GM23338 (cell line): ENCODE results near the gene NDUFB6. TPM values are rescaled to one million over a fixed set of nuclear protein-coding genes. Genes with fewer than 3 reads are reported as not detected.

Experiments
- ATAC-seq: fragments of 200-7000 bp; cut with Tn5 transposase; 3 replicates; pipeline ENCODE4 v1.9.1; 2020
- DNase-seq: peaks from one replicate; pipeline ENCODE4 v3.0.0-alpha.2; 2015; ENCODE audit warnings: low spot score
- H2AFZ ChIP-seq: fragments of 200-600 bp; sonication (generic); 2 replicates; pipeline ENCODE4 v1.8.0; 2016; ENCODE audit warnings: antibody characterized with exemption, mild to moderate bottlenecking, moderate library complexity
- H3F3A ChIP-seq: fragments of 200-600 bp; sonication (generic); replicated peaks from 2 replicates; pipeline ENCODE4 v1.8.0; 2017; ENCODE audit warnings: antibody characterized with exemption, mixed run types, low read depth
- H3K27ac ChIP-seq: fragments of 200-600 bp; sonication (generic); 2 replicates; pipeline ENCODE4 v1.6.1; 2016; ENCODE audit warnings: low read depth
- H3K27me3 ChIP-seq: fragments of 200-600 bp; sonication (generic); 2 replicates; pipeline ENCODE4 v1.8.0; 2016; ENCODE audit warnings: mild to moderate bottlenecking, mixed run types, moderate library complexity; ENCODE audit not compliant: insufficient read depth
- H3K36me3 ChIP-seq: fragments of 200-600 bp; sonication (generic); 2 replicates; pipeline ENCODE4 v1.8.0; 2016; ENCODE audit warnings: mild to moderate bottlenecking; ENCODE audit not compliant: insufficient read depth
- H3K4me1 ChIP-seq: fragments of 200-600 bp; sonication (generic); 2 replicates; pipeline ENCODE4 v1.8.0; 2016; ENCODE audit warnings: mild to moderate bottlenecking, moderate library complexity; ENCODE audit not compliant: insufficient read depth
- H3K4me2 ChIP-seq: fragments of 200-600 bp; sonication (generic); 2 replicates; pipeline ENCODE4 v1.7.1; 2017; ENCODE audit warnings: mixed run types
- H3K4me3 ChIP-seq: fragments of 200-600 bp; sonication (generic); 2 replicates; pipeline ENCODE4 v1.6.1; 2016; ENCODE audit warnings: mixed run types
- H3K79me2 ChIP-seq: fragments of 200-600 bp; sonication (generic); replicated peaks from 2 replicates; pipeline ENCODE4 v1.8.0; 2017; ENCODE audit warnings: mild to moderate bottlenecking; ENCODE audit not compliant: insufficient read depth
- H3K9me2 ChIP-seq: fragments of 200-600 bp; sonication (generic); 2 replicates; pipeline ENCODE4 v1.8.0; 2017; ENCODE audit not compliant: insufficient read depth
- H4K20me1 ChIP-seq: fragments of 200-600 bp; sonication (generic); replicated peaks from 2 replicates; pipeline ENCODE4 v1.8.0; 2017; ENCODE audit warnings: mild to moderate bottlenecking; ENCODE audit not compliant: insufficient read depth
- H3K27ac Mint-ChIP-seq: 2 replicates; pipeline ENCODE4 v1.8.0; 2020; ENCODE audit warnings: inconsistent platforms, mild to moderate bottlenecking, moderate library complexity, mixed read lengths
- H3K27me3 Mint-ChIP-seq: 3 replicates; pipeline ENCODE4 v1.8.0; 2022; ENCODE audit warnings: low read depth, mild to moderate bottlenecking, moderate library complexity, mixed read lengths, inconsistent platforms; ENCODE audit not compliant: insufficient read depth, poor library complexity
- H3K36me3 Mint-ChIP-seq: 3 replicates; pipeline ENCODE4 v1.8.0; 2021; ENCODE audit warnings: low read depth, mild to moderate bottlenecking, inconsistent platforms, moderate library complexity, mixed read lengths
- H3K4me1 Mint-ChIP-seq: 3 replicates; pipeline ENCODE4 v1.8.0; 2020; ENCODE audit warnings: mild to moderate bottlenecking, inconsistent platforms, mixed read lengths
- H3K4me3 Mint-ChIP-seq: 3 replicates; pipeline ENCODE4 v1.8.0; 2021; ENCODE audit warnings: moderate library complexity, mild to moderate bottlenecking, inconsistent platforms, mixed read lengths
- H3K9me3 Mint-ChIP-seq: 3 replicates; pipeline ENCODE4 v1.8.0; 2020; ENCODE audit warnings: moderate library complexity, mild to moderate bottlenecking, inconsistent platforms, mixed read lengths
- EZH2 ChIP-seq: fragments of 200-600 bp; sonication (generic); IDR thresholded peaks from one replicate; pipeline ENCODE4 v1.8.0; 2017; ENCODE audit warnings: antibody characterized with exemption, mild to moderate bottlenecking, low read depth; ENCODE audit not compliant: unreplicated experiment
- EZH2phosphoT487 ChIP-seq: fragments of 200-600 bp; sonication (generic); IDR thresholded peaks from one replicate; pipeline ENCODE4 v1.8.1; 2018; ENCODE audit warnings: antibody characterized with exemption; ENCODE audit not compliant: unreplicated experiment
- JUNB ChIP-seq: IDR thresholded peaks from one replicate; pipeline ENCODE4 v1.6.1; 2016; ENCODE audit warnings: antibody characterized with exemption; ENCODE audit not compliant: unreplicated experiment
- NANOG ChIP-seq: IDR thresholded peaks from 2 replicates; pipeline ENCODE4 v1.6.1; 2016; ENCODE audit warnings: antibody characterized with exemption, borderline replicate concordance
- POLR2AphosphoS5 ChIP-seq: IDR thresholded peaks from 2 replicates; pipeline ENCODE4 v1.6.1; 2016; ENCODE audit warnings: antibody characterized with exemption, low read depth
- ZNF114 ChIP-seq: fragments of 250-450 bp; sonication (Bioruptor Pico); IDR thresholded peaks from 2 replicates; pipeline ENCODE4 v1.5.0; 2020; ENCODE audit warnings: mild to moderate bottlenecking, moderate library complexity
- ZNF331 ChIP-seq: fragments of 250-450 bp; sonication (Bioruptor Pico); IDR thresholded peaks from 2 replicates; pipeline ENCODE4 v1.5.0; 2020; ENCODE audit warnings: low read depth, mild to moderate bottlenecking, moderate library complexity
- polyA plus RNA-seq: library from polyadenylated mRNA; unstranded; fragments of >200 nt; fragmentation: Nextera tagmentation; extraction: Ambion mirVana; gene quantifications from 2 replicates; pipeline ENCODE4 v1.2.1, GENCODE V29; 2016
- total RNA-seq: library from RNA; depleted of rRNA; stranded (reverse); fragments of >200 nt; shearing (Covaris generic); gene quantifications from 2 replicates; pipeline ENCODE4 v1.2.3, GENCODE V29; 2014
- TF ChIP-seq, protein P1 (sequence below), 2 experiments: fragments of 200-600 bp in 1 of 2; sonication (generic) in 1 of 2; conservative IDR thresholded peaks; 2 replicates each; pipeline versions ENCODE4 v1.5.1 to v1.6.1; 2016 to 2017; ENCODE audit warnings: antibody characterized with exemption in 2 of 2, low read depth in 2 of 2, mild to moderate bottlenecking in 2 of 2, moderate library complexity in 1 of 2

Gene NDUFB6
- total and polyA plus RNA-seq, 2 experiments from 2014 or later = 56.5 to 231 TPM

DNA sequence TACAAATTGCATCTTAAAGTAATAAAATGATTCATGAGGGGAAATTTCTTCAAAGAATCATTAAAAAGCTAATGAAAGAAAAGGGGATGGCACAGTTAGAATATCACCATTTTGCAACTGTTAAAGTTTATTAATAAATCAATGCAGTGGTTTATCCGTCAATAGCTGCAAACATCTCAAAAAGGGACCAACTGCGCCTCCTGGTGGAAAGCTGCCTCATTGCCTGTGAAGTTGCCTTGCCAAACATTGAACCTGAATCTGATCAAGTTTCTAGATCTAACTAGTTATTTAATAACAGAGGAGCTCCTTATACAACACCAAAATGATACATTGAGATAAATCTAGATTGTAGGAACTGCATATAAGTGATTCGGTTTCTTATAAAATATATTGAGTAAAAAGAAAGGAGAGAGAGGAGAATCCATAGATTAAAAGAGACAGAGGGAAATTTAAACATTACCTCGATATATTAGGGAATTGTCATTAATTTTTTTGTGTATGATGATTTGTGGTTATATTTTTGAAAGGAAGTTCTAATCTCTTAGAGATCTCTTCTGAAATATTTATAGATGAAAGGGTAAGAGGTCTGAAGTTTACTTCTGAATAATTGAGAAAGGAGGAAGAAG is 6.9 kb upstream of the NDUFB6 start:
- H4K20me1 ChIP-seq = no peaks in the 10 kb centered on the region
- H3K4me3 ChIP-seq = no peak overlapping the region
- H3K36me3 ChIP-seq = no peaks in the 10 kb centered on the region
- no peaks in the 10 kb centered on the region for H3K36me3 Mint-ChIP-seq
- H3K4me1 ChIP-seq = 0 out of 2 replicates have a peak, but pooled peaks cover 7% of the 10 kb centered on the region
- peak; percentile 71 for DNase-seq
- H3K79me2 ChIP-seq = no peaks in the 10 kb centered on the region
- ATAC-seq = no peak
- no peak overlapping the region for H2AFZ ChIP-seq
- H3K9me3 Mint-ChIP-seq = no peaks in the 10 kb centered on the region
- TF ChIP-seq ZNF114 (CRISPR knock-in tag) (no peak), ZNF331 (CRISPR knock-in tag) (no peak), EZH2 (no peak)
- TF ChIP-seq, protein P1, sequence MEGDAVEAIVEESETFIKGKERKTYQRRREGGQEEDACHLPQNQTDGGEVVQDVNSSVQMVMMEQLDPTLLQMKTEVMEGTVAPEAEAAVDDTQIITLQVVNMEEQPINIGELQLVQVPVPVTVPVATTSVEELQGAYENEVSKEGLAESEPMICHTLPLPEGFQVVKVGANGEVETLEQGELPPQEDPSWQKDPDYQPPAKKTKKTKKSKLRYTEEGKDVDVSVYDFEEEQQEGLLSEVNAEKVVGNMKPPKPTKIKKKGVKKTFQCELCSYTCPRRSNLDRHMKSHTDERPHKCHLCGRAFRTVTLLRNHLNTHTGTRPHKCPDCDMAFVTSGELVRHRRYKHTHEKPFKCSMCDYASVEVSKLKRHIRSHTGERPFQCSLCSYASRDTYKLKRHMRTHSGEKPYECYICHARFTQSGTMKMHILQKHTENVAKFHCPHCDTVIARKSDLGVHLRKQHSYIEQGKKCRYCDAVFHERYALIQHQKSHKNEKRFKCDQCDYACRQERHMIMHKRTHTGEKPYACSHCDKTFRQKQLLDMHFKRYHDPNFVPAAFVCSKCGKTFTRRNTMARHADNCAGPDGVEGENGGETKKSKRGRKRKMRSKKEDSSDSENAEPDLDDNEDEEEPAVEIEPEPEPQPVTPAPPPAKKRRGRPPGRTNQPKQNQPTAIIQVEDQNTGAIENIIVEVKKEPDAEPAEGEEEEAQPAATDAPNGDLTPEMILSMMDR (conservative IDR thresholded peaks at IDR 0.05; ENCODE audit: low read depth in 2 of 2) = peak; percentile 94 to 99
- no peak overlapping the region for H3K27ac ChIP-seq
- H3K4me3 Mint-ChIP-seq = no peak overlapping the region
- no peaks in the 10 kb centered on the region for H3K27me3 Mint-ChIP-seq
- no peak overlapping the region for H3K4me2 ChIP-seq
- no peaks in the 10 kb centered on the region for H3K9me2 ChIP-seq
- no peaks in the 10 kb centered on the region for H3K27me3 ChIP-seq
- H3K27ac Mint-ChIP-seq = no peak overlapping the region
- peaks cover 14% of the 10 kb centered on the region for H3K4me1 Mint-ChIP-seq
- no peaks in the 10 kb centered on the region for H3F3A ChIP-seq

DNA sequence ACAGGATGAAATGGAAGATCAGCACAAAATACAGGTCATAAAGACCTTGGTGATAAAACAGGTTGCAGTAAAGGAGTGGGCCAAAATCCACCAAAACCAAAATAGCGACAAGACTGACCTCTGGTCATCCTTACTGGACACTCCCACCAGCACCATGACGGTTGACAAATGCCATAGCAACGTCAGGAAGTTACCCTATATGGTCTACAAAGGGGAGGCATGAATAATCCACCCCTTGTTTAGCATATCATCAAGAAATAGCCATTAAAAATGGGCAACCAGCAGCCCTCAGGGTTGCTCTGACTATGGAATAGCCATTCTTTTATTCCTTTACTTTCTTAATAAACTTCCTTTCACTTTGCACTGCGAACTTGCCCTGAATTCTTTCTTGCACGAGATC is 6.0 kb upstream of the NDUFB6 start:
- Mint-ChIP-seq H3K4me3 (no peak overlapping the region), H3K9me3 (no peaks in the 10 kb centered on the region), H3K27me3 (no peaks in the 10 kb centered on the region), H3K36me3 (no peaks in the 10 kb centered on the region), H3K27ac (no peak overlapping the region; the same call in 1 of the 2 replicates), H3K4me1 (peaks cover 14% of the 10 kb centered on the region)
- no peaks in the 10 kb centered on the region for H3K27me3 ChIP-seq
- no peaks in the 10 kb centered on the region for H4K20me1 ChIP-seq
- no peak overlapping the region for H3K4me2 ChIP-seq
- H3K9me2 ChIP-seq = no peaks in the 10 kb centered on the region
- no peak overlapping the region for H3K27ac ChIP-seq
- ATAC-seq (no peak), DNase-seq (no peak)
- H3F3A ChIP-seq = no peaks in the 10 kb centered on the region
- H3K4me1 ChIP-seq = 0 out of 2 replicates have a peak, but pooled peaks cover 7% of the 10 kb centered on the region
- no peak overlapping the region for H2AFZ ChIP-seq
- H3K4me3 ChIP-seq = no peak overlapping the region
- no peaks in the 10 kb centered on the region for H3K79me2 ChIP-seq
- H3K36me3 ChIP-seq = no peaks in the 10 kb centered on the region
- TF ChIP-seq JUNB = no peak

DNA sequence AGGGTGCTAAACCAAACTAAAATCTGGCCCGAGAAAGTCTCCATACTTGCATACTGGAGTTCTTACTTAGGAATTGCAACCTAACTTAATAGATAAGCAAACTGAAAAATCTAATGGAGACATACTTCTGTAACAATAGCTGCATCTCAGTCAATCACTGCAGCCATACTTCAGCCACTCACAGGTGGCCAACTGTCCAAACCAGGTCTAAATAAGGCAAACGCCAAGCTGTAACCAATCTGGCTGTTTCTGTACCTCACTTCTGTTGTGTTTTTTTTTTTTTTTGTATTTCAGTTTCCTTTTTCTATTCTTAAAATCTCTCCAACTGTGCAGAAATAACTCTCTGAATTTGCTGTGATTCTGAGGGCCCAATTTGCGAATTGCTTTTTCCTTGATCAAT is 4.4 kb upstream of the NDUFB6 start:
- H3K36me3 ChIP-seq = no peaks in the 10 kb centered on the region
- peaks cover 16% of the 10 kb centered on the region for H3K4me1 Mint-ChIP-seq
- H3K9me2 ChIP-seq = no peaks in the 10 kb centered on the region
- no peaks in the 10 kb centered on the region for H3K9me3 Mint-ChIP-seq
- H3K4me3 Mint-ChIP-seq = no peak overlapping the region
- no peak overlapping the region for H2AFZ ChIP-seq
- no peaks in the 10 kb centered on the region for H3F3A ChIP-seq
- peaks cover 8% of the 10 kb centered on the region for H3K27me3 Mint-ChIP-seq
- no peak overlapping the region for H3K4me2 ChIP-seq
- H3K27ac Mint-ChIP-seq = no peak overlapping the region
- H3K4me3 ChIP-seq = no peak overlapping the region
- H4K20me1 ChIP-seq = no peaks in the 10 kb centered on the region
- 0 out of 2 replicates have a peak, but pooled peaks cover 7% of the 10 kb centered on the region for H3K4me1 ChIP-seq
- no peaks in the 10 kb centered on the region for H3K36me3 Mint-ChIP-seq
- TF ChIP-seq ZNF114 (CRISPR knock-in tag) (no peak), NANOG (no peak), EZH2 (no peak), JUNB (no peak), ZNF331 (CRISPR knock-in tag) (no peak), EZH2phosphoT487 (no peak), POLR2AphosphoS5 (no peak)
- ATAC-seq (no peak), DNase-seq (no peak)
- H3K27me3 ChIP-seq = no peaks in the 10 kb centered on the region
- H3K27ac ChIP-seq = no peak overlapping the region
- H3K79me2 ChIP-seq = peaks cover 4% of the 10 kb centered on the region; the same call in 1 of the 2 replicates
